D721Med (cell line): ENCODE measurements around the gene SKOR1.

ENCODE experiments used
- DNase-seq: peaks from one replicate; pipeline ENCODE4 v3.0.0; 2011; ENCODE audit warnings: low spot score; ENCODE audit not compliant: insufficient read length
- FAIRE-seq: peaks from 2 replicates; lab custom pipeline; 2011; peaks lifted over from hg19 to GRCh38; lab: Jason Lieb, UNC
- CTCF ChIP-seq: IDR thresholded peaks from 2 replicates; pipeline ENCODE4 v1.5.1; 2012; ENCODE audit warnings: mild to moderate bottlenecking, control low read depth; ENCODE audit not compliant: insufficient read depth; ENCODE audit errors: missing control alignments

Gene SKOR1

DNA sequence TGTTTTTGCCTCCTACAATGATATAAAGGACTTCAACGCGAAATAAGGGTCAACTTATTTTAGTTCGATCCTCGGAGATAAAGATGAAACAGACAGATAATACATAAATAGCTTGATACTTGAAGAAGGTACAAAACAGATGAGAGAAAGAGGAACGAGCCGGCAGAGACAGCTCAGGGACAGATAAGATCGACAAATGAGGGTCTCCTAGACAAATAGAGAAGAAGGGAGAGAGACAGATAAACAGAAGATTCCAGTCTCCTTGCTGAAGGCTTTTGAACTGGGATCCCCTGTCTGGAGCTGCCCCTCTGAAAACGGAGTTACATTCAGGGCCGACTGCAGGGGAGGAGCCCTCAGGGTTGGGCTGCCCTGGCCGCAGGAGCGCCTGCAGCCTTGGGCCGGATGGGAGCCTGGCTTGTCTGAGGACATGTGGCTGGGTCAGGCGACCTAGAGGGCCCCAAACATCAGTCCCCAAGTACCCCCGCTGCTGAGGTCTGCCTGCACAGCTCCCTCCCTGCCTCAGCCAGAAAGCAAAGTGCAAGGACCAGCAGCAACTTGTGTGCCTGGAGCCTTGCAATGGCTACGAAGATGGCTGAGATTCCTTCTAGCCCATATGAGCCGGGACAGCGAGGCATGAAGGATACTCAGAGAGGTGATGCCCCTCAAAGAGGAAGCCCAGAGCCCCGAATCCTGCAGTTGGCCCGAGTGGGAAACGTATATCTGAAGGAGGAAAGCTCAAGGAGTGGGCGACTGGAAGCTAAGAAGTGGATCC, 926 bp upstream of the SKOR1 start:
- FAIRE-seq (no peak), DNase-seq (no peak)
- TF ChIP-seq CTCF, result no peak

GRCh38 chr15:67825881-67826716, 790 bp downstream of the SKOR1 start:
- FAIRE-seq (no peak), DNase-seq (no peak)
- no peak for TF ChIP-seq CTCF

DNA sequence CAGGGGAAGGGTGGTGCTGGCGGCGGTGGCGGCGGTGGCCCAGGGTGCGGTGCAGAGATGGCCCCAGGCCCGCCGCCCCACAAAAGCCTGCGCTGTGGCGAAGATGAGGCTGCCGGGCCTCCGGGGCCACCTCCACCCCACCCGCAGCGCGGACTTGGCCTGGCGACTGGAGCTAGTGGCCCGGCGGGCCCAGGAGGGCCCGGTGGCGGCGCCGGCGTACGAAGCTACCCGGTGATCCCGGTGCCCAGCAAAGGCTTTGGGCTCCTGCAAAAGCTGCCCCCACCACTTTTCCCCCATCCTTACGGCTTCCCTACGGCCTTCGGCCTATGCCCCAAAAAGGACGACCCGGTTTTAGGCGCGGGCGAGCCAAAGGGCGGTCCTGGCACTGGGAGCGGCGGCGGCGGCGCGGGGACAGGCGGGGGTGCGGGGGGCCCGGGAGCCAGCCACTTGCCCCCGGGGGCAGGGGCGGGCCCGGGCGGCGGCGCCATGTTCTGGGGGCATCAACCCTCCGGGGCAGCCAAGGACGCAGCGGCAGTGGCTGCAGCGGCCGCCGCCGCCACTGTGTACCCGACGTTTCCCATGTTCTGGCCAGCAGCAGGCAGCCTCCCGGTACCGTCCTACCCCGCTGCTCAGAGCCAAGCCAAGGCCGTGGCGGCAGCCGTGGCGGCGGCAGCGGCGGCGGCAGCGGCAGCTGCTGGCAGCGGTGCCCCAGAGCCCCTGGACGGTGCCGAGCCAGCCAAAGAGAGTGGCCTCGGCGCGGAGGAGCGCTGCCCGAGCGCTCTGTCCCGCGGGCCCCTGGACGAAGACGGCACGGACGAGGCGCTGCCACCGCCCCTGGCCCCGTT, 1.6 kb downstream of the SKOR1 start:
- no peak for DNase-seq

DNA sequence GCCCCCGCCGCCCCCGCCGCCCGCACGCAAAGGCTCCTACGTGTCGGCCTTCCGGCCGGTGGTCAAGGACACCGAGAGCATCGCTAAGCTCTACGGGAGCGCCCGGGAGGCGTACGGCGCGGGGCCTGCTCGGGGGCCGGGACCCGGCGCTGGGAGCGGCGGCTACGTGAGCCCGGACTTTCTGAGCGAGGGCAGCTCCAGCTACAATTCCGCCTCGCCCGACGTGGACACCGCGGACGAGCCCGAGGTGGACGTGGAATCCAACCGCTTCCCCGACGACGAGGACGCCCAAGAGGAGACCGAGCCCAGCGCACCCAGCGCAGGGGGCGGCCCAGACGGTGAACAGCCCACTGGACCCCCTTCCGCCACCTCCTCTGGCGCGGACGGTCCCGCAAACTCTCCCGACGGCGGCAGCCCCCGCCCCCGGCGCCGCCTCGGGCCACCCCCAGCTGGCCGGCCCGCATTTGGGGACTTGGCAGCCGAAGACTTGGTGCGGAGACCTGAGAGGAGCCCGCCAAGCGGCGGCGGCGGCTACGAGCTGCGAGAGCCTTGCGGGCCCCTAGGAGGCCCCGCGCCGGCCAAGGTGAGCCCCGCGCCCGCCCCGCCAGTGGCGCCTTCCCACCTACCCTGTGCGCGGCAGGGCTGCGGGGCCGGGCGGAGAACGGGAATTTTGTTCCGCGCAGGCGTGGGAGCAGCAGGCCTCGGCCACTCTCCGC, 2.4 kb downstream of the SKOR1 start:
- FAIRE-seq (no peak), DNase-seq (no peak)
- TF ChIP-seq CTCF, result no peak

More for the DNA sequence above, 1.6 kb downstream of the SKOR1 start:
- FAIRE-seq, result no peak
- TF ChIP-seq CTCF, result no peak

- no peak for TF ChIP-seq CTCF
- no peak for FAIRE-seq
- DNase-seq, result no peak
Measured at GRCh38 chr15:67828278-67828968, 3.1 kb downstream of the SKOR1 start.
